HepG2 (cell line): Measurements from ENCODE around the gene NPHP4.

Source experiments
- CHD2 ChIP-seq: IDR thresholded peaks from 2 replicates; pipeline ENCODE4 v1.6.1; 2011; ENCODE audit warnings: low read depth, low read length, improper control_type of control experiment
- IRF2 ChIP-seq: IDR thresholded peaks from 2 replicates; pipeline ENCODE4 v1.6.1; 2018; ENCODE audit warnings: missing genetic modification reagents, missing compliant biosample characterization
- POLR2AphosphoS5 ChIP-seq: IDR thresholded peaks from 2 replicates; pipeline ENCODE4 v1.6.1; 2012; ENCODE audit warnings: low read depth, low read length
- PRDM10 ChIP-seq: sonication (generic); formaldehyde crosslinking; IDR thresholded peaks from 2 replicates; pipeline ENCODE4 v1.4.0; 2020; ENCODE audit warnings: low read depth, missing genetic modification reagents
- REST ChIP-seq, 2 experiments: IDR thresholded peaks; 2 replicates each; pipeline ENCODE4 v1.6.1; 2011 to 2012; ENCODE audit warnings: low read length in 2 of 2, borderline replicate concordance in 1 of 2, low read depth in 1 of 2, mild to moderate bottlenecking in 1 of 2, moderate library complexity in 1 of 2
- SRSF1 ChIP-seq: fragments of 200-400 bp; formaldehyde crosslinking; optimal IDR thresholded peaks from 2 replicates; pipeline ENCODE3; 2017; ENCODE audit warnings: mild to moderate bottlenecking, low read depth, low read length, moderate library complexity
- TFDP2 ChIP-seq: sonication (generic); formaldehyde crosslinking; IDR thresholded peaks from 2 replicates; pipeline ENCODE4 v1.4.0; 2020; ENCODE audit warnings: missing genetic modification reagents
- ZFP36L1 ChIP-seq: sonication (generic); formaldehyde crosslinking; IDR thresholded peaks from 2 replicates; pipeline ENCODE4 v1.8.0; 2022; ENCODE audit warnings: mild to moderate bottlenecking, missing genetic modification reagents, moderate library complexity
- ZNF180 ChIP-seq: sonication (generic); formaldehyde crosslinking; IDR thresholded peaks from 2 replicates; pipeline ENCODE4 v1.4.0; 2020; ENCODE audit warnings: low read depth, missing genetic modification reagents, borderline replicate concordance
- ZNF274 ChIP-seq: sonication (generic); formaldehyde crosslinking; IDR thresholded peaks from 2 replicates; pipeline ENCODE4 v1.5.1; 2020; ENCODE audit warnings: mild to moderate bottlenecking, missing genetic modification reagents
- ZNF318 ChIP-seq: sonication (generic); formaldehyde crosslinking; IDR thresholded peaks from 2 replicates; pipeline ENCODE4 v1.4.0; 2020; ENCODE audit warnings: mild to moderate bottlenecking, missing genetic modification reagents
- ZNF530 ChIP-seq: sonication (generic); formaldehyde crosslinking; IDR thresholded peaks from 2 replicates; pipeline ENCODE4 v1.5.0; 2020; ENCODE audit warnings: low read depth, mild to moderate bottlenecking, missing genetic modification reagents
- ZNF607 ChIP-seq: sonication (generic); formaldehyde crosslinking; IDR thresholded peaks from 2 replicates; pipeline ENCODE4 v1.5.1; 2020; ENCODE audit warnings: missing genetic modification reagents, mild to moderate bottlenecking, borderline replicate concordance

GRCh38 chr1:6010554-6010953 is 18.3 kb upstream of the NPHP4 start:
- no peak for TF ChIP-seq IRF2 (CRISPR knock-in tag)
- no peak for TF ChIP-seq CHD2
- no peak for TF ChIP-seq POLR2AphosphoS5
- no peak for TF ChIP-seq ZNF318 (CRISPR knock-in tag)
- no peak for TF ChIP-seq REST (IDR thresholded peaks at IDR 0.05; ENCODE audit: borderline replicate concordance in 1 of 2, low read depth in 1 of 2, low read length in 2 of 2)
- no peak for TF ChIP-seq ZNF274 (CRISPR knock-in tag)
- TF ChIP-seq PRDM10 (CRISPR knock-in tag) = no peak
- no peak for TF ChIP-seq ZNF607 (CRISPR knock-in tag)
- TF ChIP-seq ZFP36L1 (CRISPR knock-in tag) = no peak
- TF ChIP-seq SRSF1 = no peak
- no peak for TF ChIP-seq ZNF530 (CRISPR knock-in tag)
- no peak for TF ChIP-seq TFDP2 (CRISPR knock-in tag)
- no peak for TF ChIP-seq ZNF180
